GM12864 (cell line): Measurements from ENCODE around the gene ZG16B.

ENCODE experiments used
- DNase-seq: peaks from one replicate; pipeline ENCODE4 v3.0.0-alpha.2; 2011; ENCODE audit warnings: low read depth
- H3K4me3 ChIP-seq: 2 replicates; pipeline ENCODE4 v1.5.1; 2011; ENCODE audit warnings: mild to moderate bottlenecking, low read depth, low read length, control low read depth
- TF ChIP-seq, protein P1 (sequence below): IDR thresholded peaks from 2 replicates; pipeline ENCODE4 v1.5.1; 2011; ENCODE audit warnings: low read depth, mild to moderate bottlenecking, moderate library complexity, low read length, control low read depth, inconsistent platforms; ENCODE audit errors: missing control alignments

Gene ZG16B

DNA sequence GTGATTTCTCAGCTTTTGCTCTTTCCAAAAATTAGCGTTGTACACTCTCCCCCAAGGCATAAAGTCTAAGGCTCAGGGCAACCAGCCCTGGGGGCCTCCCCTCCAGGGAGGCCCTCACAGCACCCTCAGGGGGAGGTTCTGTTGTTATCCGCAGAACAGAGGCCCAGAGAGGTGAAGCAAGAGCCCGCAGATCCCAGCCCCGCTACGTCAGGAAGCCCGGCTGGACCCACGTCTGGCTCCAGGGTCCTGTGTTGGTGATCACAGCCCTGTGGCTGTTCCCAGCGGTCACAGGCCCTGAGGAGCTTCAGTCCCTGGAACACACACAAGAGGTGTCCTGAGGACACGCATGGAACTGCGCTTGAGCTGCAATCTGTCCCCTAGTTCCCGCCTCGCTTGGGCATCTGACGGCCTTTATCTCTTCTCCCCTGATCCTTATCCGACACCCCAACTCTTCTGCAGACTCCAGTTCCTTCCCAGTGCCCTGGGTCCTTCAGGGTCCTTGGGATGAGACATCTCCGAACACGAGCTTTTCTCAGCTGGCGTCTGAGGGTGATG, 1.1 kb upstream of the ZG16B start:
- H3K4me3 ChIP-seq: no peak overlapping the region
- TF ChIP-seq, protein P1, sequence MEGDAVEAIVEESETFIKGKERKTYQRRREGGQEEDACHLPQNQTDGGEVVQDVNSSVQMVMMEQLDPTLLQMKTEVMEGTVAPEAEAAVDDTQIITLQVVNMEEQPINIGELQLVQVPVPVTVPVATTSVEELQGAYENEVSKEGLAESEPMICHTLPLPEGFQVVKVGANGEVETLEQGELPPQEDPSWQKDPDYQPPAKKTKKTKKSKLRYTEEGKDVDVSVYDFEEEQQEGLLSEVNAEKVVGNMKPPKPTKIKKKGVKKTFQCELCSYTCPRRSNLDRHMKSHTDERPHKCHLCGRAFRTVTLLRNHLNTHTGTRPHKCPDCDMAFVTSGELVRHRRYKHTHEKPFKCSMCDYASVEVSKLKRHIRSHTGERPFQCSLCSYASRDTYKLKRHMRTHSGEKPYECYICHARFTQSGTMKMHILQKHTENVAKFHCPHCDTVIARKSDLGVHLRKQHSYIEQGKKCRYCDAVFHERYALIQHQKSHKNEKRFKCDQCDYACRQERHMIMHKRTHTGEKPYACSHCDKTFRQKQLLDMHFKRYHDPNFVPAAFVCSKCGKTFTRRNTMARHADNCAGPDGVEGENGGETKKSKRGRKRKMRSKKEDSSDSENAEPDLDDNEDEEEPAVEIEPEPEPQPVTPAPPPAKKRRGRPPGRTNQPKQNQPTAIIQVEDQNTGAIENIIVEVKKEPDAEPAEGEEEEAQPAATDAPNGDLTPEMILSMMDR: no peak
- DNase-seq: no peak

- TF ChIP-seq, protein P1: no peak
- H3K4me3 ChIP-seq: peak overlapping the region; percentile 11
- no peak for DNase-seq
Measured at GRCh38 chr16:2830355-2830695, 222 bp downstream of the ZG16B start.

DNA sequence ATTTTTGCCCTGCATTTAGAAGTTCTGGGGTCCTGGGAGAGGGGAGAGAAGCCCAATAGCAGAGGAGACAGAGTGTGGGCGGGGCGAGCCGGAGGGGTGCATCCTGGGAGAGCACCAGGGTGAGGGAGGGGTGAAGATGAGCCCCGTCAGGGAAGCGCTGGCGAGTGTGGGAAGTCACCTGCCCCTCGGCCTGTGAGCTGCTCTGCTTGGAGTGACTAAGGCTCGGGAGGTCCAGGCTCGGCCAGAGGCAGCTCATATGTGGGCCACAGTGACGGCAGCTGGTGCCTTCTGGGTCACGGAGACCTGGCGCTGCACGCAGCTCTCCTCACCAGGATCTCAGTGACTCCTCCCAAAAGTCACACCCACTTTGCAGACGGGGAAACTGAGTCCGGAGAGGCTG, 1.1 kb downstream of the ZG16B start:
- H3K4me3 ChIP-seq: no peak overlapping the region
- DNase-seq: no peak
- TF ChIP-seq, protein P1: no peak

GRCh38 chr16:2833776-2834175, 3.7 kb downstream of the ZG16B start:
- no peak for DNase-seq
- TF ChIP-seq, protein P1: no peak
- H3K4me3 ChIP-seq: no peak overlapping the region

- H3K4me3 ChIP-seq: no peak overlapping the region
- no peak for DNase-seq
- TF ChIP-seq, protein P1: no peak
Measured at GRCh38 chr16:2834968-2835367, 4.9 kb downstream of the ZG16B start.

GRCh38 chr16:2835638-2836493, 5.8 kb downstream of the ZG16B start:
- DNase-seq: no peak
- no peak overlapping the region for H3K4me3 ChIP-seq
- TF ChIP-seq, protein P1: no peak
